Brain microvascular endothelial cell (primary cell): Measurements from ENCODE around the gene METTL25B.

Source experiments
- DNase-seq: peaks from one replicate; pipeline ENCODE4 v3.0.0-alpha.2; 2020
- H3K27ac ChIP-seq: fragments of 250-450 bp; sonication (Bioruptor Pico); 2 replicates; pipeline ENCODE4 v1.5.1; 2020; ENCODE audit warnings: mild to moderate bottlenecking, moderate library complexity
- H3K27me3 ChIP-seq: fragments of 250-450 bp; sonication (Bioruptor Pico); replicated peaks from 2 replicates; pipeline ENCODE4 v1.5.1; 2020; ENCODE audit warnings: mild to moderate bottlenecking
- H3K36me3 ChIP-seq: fragments of 250-450 bp; sonication (Bioruptor Pico); replicated peaks from 2 replicates; pipeline ENCODE4 v1.5.1; 2020; ENCODE audit warnings: mild to moderate bottlenecking
- H3K4me3 ChIP-seq: 2 replicates; pipeline ENCODE4 v1.5.1; 2011; ENCODE audit warnings: low read depth, mild to moderate bottlenecking, control low read depth, low read length, moderate library complexity
- in situ Hi-C: cut with HindIII; loops from 2 replicates; pipeline ENCODE4 v1.10.0; 2017; ENCODE audit warnings: low sequenced_read_pairs, low pct_ligation_motif_present
- TF ChIP-seq, protein P1 (sequence below): IDR thresholded peaks from 2 replicates; pipeline ENCODE4 v1.5.1; 2011; ENCODE audit warnings: low read depth, mild to moderate bottlenecking, moderate library complexity, low read length, control low read depth, inconsistent platforms; ENCODE audit errors: missing control alignments

Gene METTL25B

GRCh38 chr1:156707417-156708217, 20.7 kb upstream of the METTL25B start:
- Histone ChIP-seq H3K27me3 (no peaks in the 10 kb centered on the region), H3K27ac (no peak overlapping the region), H3K4me3 (no peak overlapping the region), H3K36me3 (no peaks in the 10 kb centered on the region)
- in situ Hi-C loops, result no loop called here
- TF ChIP-seq, protein P1, sequence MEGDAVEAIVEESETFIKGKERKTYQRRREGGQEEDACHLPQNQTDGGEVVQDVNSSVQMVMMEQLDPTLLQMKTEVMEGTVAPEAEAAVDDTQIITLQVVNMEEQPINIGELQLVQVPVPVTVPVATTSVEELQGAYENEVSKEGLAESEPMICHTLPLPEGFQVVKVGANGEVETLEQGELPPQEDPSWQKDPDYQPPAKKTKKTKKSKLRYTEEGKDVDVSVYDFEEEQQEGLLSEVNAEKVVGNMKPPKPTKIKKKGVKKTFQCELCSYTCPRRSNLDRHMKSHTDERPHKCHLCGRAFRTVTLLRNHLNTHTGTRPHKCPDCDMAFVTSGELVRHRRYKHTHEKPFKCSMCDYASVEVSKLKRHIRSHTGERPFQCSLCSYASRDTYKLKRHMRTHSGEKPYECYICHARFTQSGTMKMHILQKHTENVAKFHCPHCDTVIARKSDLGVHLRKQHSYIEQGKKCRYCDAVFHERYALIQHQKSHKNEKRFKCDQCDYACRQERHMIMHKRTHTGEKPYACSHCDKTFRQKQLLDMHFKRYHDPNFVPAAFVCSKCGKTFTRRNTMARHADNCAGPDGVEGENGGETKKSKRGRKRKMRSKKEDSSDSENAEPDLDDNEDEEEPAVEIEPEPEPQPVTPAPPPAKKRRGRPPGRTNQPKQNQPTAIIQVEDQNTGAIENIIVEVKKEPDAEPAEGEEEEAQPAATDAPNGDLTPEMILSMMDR, result no peak
- DNase-seq, result no peak

DNA sequence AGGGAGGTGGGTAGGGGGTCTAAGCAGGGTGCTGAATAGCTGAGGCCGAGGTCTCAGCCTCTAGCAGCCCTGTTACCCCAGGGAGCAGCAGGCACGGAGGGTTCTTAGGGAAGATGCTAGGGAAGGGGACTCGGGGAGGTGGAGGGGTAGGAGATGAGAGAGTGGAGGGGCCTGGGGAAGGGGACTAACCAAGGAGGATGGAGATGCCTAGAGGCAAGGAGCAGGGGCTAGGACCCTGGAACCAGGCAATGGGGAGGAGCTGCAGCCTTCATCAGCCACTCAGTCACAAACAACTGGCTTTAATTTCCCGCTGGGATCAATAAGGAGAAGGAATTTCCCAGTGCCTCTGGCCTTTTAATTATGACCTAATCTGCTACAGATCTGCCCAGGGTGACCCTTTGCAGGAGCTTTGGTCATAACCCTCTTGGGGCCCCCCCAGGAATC, 20.0 kb upstream of the METTL25B start:
- in situ Hi-C loops, result no loop called here
- Histone ChIP-seq H3K27me3 (no peaks in the 10 kb centered on the region), H3K27ac (no peak overlapping the region), H3K4me3 (no peak overlapping the region), H3K36me3 (no peaks in the 10 kb centered on the region)
- no peak for DNase-seq
- TF ChIP-seq, protein P1, result no peak

DNA sequence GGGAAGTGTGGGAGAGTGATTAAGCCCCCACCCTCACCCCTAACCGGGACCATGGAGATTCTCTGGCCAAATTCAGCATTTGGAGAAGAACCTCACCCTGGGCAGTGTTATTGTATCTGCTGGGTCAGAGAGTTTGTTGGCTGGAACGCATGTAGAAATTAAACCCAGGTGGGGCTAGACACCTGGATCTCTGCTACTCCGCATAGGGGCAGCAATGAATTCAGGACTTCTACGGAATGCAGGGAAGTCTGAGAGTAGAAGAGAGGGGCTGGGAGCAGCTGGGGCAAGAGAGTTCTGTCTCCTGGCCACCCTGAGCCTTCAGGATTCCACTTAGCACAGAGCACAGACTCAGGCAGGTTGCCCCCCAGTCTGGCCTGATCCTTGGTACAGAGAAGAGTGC, 19.2 kb upstream of the METTL25B start:
- H3K4me3 ChIP-seq, result no peak overlapping the region
- TF ChIP-seq, protein P1, result no peak
- DNase-seq, result no peak
- no peaks in the 10 kb centered on the region for H3K36me3 ChIP-seq
- in situ Hi-C loops, result no loop called here
- H3K27ac ChIP-seq, result no peak overlapping the region
- no peaks in the 10 kb centered on the region for H3K27me3 ChIP-seq

- Histone ChIP-seq H3K27ac (no peak overlapping the region), H3K36me3 (no peaks in the 10 kb centered on the region), H3K4me3 (no peak overlapping the region), H3K27me3 (no peaks in the 10 kb centered on the region)
- in situ Hi-C loops, result no loop called here
- no peak for DNase-seq
- TF ChIP-seq, protein P1, result no peak
Measured at GRCh38 chr1:156709757-156710489, 18.3 kb upstream of the METTL25B start.

- Histone ChIP-seq H3K27ac (no peak overlapping the region), H3K4me3 (no peak overlapping the region), H3K36me3 (no peaks in the 10 kb centered on the region), H3K27me3 (no peaks in the 10 kb centered on the region)
- in situ Hi-C loops, result no loop called here
- TF ChIP-seq, protein P1, result no peak
- DNase-seq, result no peak
Measured at GRCh38 chr1:156711011-156711817, 17.1 kb upstream of the METTL25B start.
